Measurements from ENCODE around the gene ZBTB38. TPM values are rescaled to one million over a fixed set of nuclear protein-coding genes. Genes with fewer than 3 reads are reported as not detected.

Gene ZBTB38
- total RNA-seq, 1 donor from 2014 or later = 46.7 TPM

GRCh38 chr3:141388823-141389621, 20.7 kb downstream of the ZBTB38 start:
- TF ChIP-seq CTCF (IDR thresholded peaks at IDR 0.05; ENCODE audit: unreplicated experiment) = no peak
- Mint-ChIP-seq H3K27me3 (ENCODE audit: low read depth) (no peaks in the 10 kb centered on the region), H3K36me3 (no peaks in the 10 kb centered on the region), H3K9me3 (no peaks in the 10 kb centered on the region), H3K27ac (peak overlapping the region; percentile 14), H3K4me1 (peaks cover 75% of the 10 kb centered on the region), H3K4me3 (no peak overlapping the region)
- DNase-seq (ENCODE audit: low spot score in 2 of 2, unreplicated experiment in 2 of 2) = no peak

- no peaks in the 10 kb centered on the region for H3K9me3 Mint-ChIP-seq
- no peak for TF ChIP-seq CTCF (IDR thresholded peaks at IDR 0.05; ENCODE audit: unreplicated experiment)
- H3K4me3 Mint-ChIP-seq = no peak overlapping the region
- H3K4me1 Mint-ChIP-seq = peaks cover 72% of the 10 kb centered on the region
- no peaks in the 10 kb centered on the region for H3K36me3 Mint-ChIP-seq
- no peaks in the 10 kb centered on the region for H3K27me3 Mint-ChIP-seq (ENCODE audit: low read depth)
- no peak overlapping the region for H3K27ac Mint-ChIP-seq
- no peak for DNase-seq (ENCODE audit: low spot score in 2 of 2, unreplicated experiment in 2 of 2)
Observed at GRCh38 chr3:141389703-141390102, 21.4 kb downstream of the ZBTB38 start.

GRCh38 chr3:141390747-141391146, 22.4 kb downstream of the ZBTB38 start:
- no peak overlapping the region for H3K27ac Mint-ChIP-seq
- no peak overlapping the region for H3K4me3 Mint-ChIP-seq
- H3K36me3 Mint-ChIP-seq = peaks cover 5% of the 10 kb centered on the region
- no peaks in the 10 kb centered on the region for H3K9me3 Mint-ChIP-seq
- DNase-seq (ENCODE audit: low spot score in 2 of 2, unreplicated experiment in 2 of 2) = no peak
- no peak for TF ChIP-seq CTCF (IDR thresholded peaks at IDR 0.05; ENCODE audit: unreplicated experiment)
- H3K4me1 Mint-ChIP-seq = peaks cover 62% of the 10 kb centered on the region
- no peaks in the 10 kb centered on the region for H3K27me3 Mint-ChIP-seq (ENCODE audit: low read depth)

GRCh38 chr3:141391298-141391990, 23.1 kb downstream of the ZBTB38 start:
- Mint-ChIP-seq H3K27ac (peak overlapping the region; percentile 86), H3K4me3 (no peak overlapping the region), H3K4me1 (peaks cover 55% of the 10 kb centered on the region), H3K27me3 (ENCODE audit: low read depth) (no peaks in the 10 kb centered on the region), H3K36me3 (peaks cover 10% of the 10 kb centered on the region), H3K9me3 (peaks cover 4% of the 10 kb centered on the region)
- DNase-seq (ENCODE audit: low spot score in 2 of 2, unreplicated experiment in 2 of 2) = no peak
- TF ChIP-seq CTCF (IDR thresholded peaks at IDR 0.05; ENCODE audit: unreplicated experiment) = no peak

- Mint-ChIP-seq H3K27ac (peak overlapping the region; percentile 86), H3K4me3 (no peak overlapping the region), H3K27me3 (ENCODE audit: low read depth) (no peaks in the 10 kb centered on the region), H3K4me1 (peaks cover 50% of the 10 kb centered on the region), H3K9me3 (peaks cover 9% of the 10 kb centered on the region), H3K36me3 (peaks cover 15% of the 10 kb centered on the region)
- TF ChIP-seq CTCF (IDR thresholded peaks at IDR 0.05; ENCODE audit: unreplicated experiment) = no peak
- DNase-seq (ENCODE audit: low spot score in 2 of 2, unreplicated experiment in 2 of 2) = no peak
Observed at GRCh38 chr3:141391991-141392316, 23.6 kb downstream of the ZBTB38 start.

Data from mesothelial cell of epicardium (in vitro differentiated cells).